MM.1S (cell line): ENCODE results near the gene PRMT1.
A peak's percentile ranks its signal among the peaks of the same experiment; 100 is the strongest.

Experiments used
- DNase-seq: peaks from one replicate; pipeline ENCODE4 v3.0.0-alpha.2; 2015
- H2AFZ ChIP-seq: fragments of 300-600 bp; sonication (generic); 2 replicates; pipeline ENCODE4 v1.6.0; 2016; ENCODE audit warnings: antibody characterized with exemption, low read length
- H3F3A ChIP-seq: fragments of 300-600 bp; sonication (generic); 2 replicates; pipeline ENCODE4 v1.6.1; 2016; ENCODE audit warnings: mild to moderate bottlenecking, antibody characterized with exemption, low read length, moderate library complexity, mixed read lengths; ENCODE audit not compliant: insufficient read depth
- H3K27ac ChIP-seq: fragments of 300-600 bp; sonication (generic); 2 replicates; pipeline ENCODE4 v1.5.1; 2016; ENCODE audit warnings: mild to moderate bottlenecking, low read length
- H3K27me3 ChIP-seq: fragments of 300-600 bp; sonication (generic); replicated peaks from 2 replicates; pipeline ENCODE4 v1.6.0; 2016; ENCODE audit warnings: low read length; ENCODE audit not compliant: insufficient read depth
- H3K36me3 ChIP-seq: fragments of 300-600 bp; sonication (generic); replicated peaks from 2 replicates; pipeline ENCODE4 v1.6.1; 2016; ENCODE audit warnings: mild to moderate bottlenecking, low read length, mixed read lengths; ENCODE audit not compliant: insufficient read depth
- H3K4me1 ChIP-seq: fragments of 300-600 bp; sonication (generic); 2 replicates; pipeline ENCODE4 v1.6.1; 2016; ENCODE audit warnings: low read length, mixed read lengths
- H3K4me2 ChIP-seq: fragments of 300-600 bp; sonication (generic); 2 replicates; pipeline ENCODE4 v1.6.0; 2016; ENCODE audit warnings: low read depth, low read length
- H3K4me3 ChIP-seq: fragments of 300-600 bp; sonication (generic); 2 replicates; pipeline ENCODE4 v1.5.1; 2016; ENCODE audit warnings: low read length, mixed read lengths
- H3K79me2 ChIP-seq: fragments of 300-600 bp; sonication (generic); 2 replicates; pipeline ENCODE4 v1.6.1; 2016; ENCODE audit warnings: mixed run types, low read length, mixed read lengths
- H3K9ac ChIP-seq: fragments of 300-600 bp; sonication (generic); 2 replicates; pipeline ENCODE4 v1.6.1; 2016; ENCODE audit warnings: low read length, mixed read lengths
- H3K9me2 ChIP-seq: fragments of 300-600 bp; sonication (generic); replicated peaks from 2 replicates; pipeline ENCODE4 v1.6.1; 2016; ENCODE audit warnings: mild to moderate bottlenecking, low read length, mixed read lengths; ENCODE audit not compliant: insufficient read depth
- H3K9me3 ChIP-seq: fragments of 300-600 bp; sonication (generic); replicated peaks from 2 replicates; pipeline ENCODE4 v1.6.1; 2016; ENCODE audit warnings: mild to moderate bottlenecking, low read length, mixed read lengths; ENCODE audit not compliant: insufficient read depth
- H4K20me1 ChIP-seq: fragments of 300-600 bp; sonication (generic); 2 replicates; pipeline ENCODE4 v1.6.1; 2016; ENCODE audit warnings: mild to moderate bottlenecking, low read length, moderate library complexity, mixed read lengths; ENCODE audit not compliant: insufficient read depth
- CTCF ChIP-seq: fragments of 300-600 bp; sonication (generic); IDR thresholded peaks from 2 replicates; pipeline ENCODE4 v1.5.1; 2016; ENCODE audit warnings: antibody characterized with exemption, low read length, mixed read lengths
- EZH2 ChIP-seq: fragments of 300-600 bp; sonication (generic); optimal IDR thresholded peaks from 2 replicates; pipeline ENCODE3; 2017; ENCODE audit warnings: low read depth, mild to moderate bottlenecking, antibody characterized with exemption, low read length, mixed read lengths
- EZH2phosphoT487 ChIP-seq: fragments of 300-600 bp; sonication (generic); IDR thresholded peaks from 2 replicates; pipeline ENCODE4 v1.6.1; 2018; ENCODE audit warnings: antibody characterized with exemption, low read length

Gene PRMT1

GRCh38 chr19:49640113-49640898 is 36.8 kb upstream of the PRMT1 start, which contains the start of gene RRAS:
TSS of gene RRAS (minus strand) at chr19:49640143. CDS start at chr19:49640098, 45 bp downstream.
- H3K27me3 ChIP-seq = 0 out of 2 replicates have a peak, but pooled peaks cover 8% of the 10 kb centered on the region
- H3K27ac ChIP-seq = peak within 1 kb of the TSS; percentile 95
- peaks cover 13% of the 10 kb centered on the region for H3K4me1 ChIP-seq
- peak within 1 kb of the TSS; percentile 60 for H2AFZ ChIP-seq
- no peaks in the 10 kb centered on the region for H3K9me2 ChIP-seq
- H3K9ac ChIP-seq = peak within 1 kb of the TSS; percentile 95
- H3K4me3 ChIP-seq = peak within 1 kb of the TSS; percentile 81
- H3K36me3 ChIP-seq = no peaks in the 10 kb centered on the region
- no peaks in the 10 kb centered on the region for H4K20me1 ChIP-seq
- peaks cover 11% of the 10 kb centered on the region for H3F3A ChIP-seq
- H3K4me2 ChIP-seq = peak within 1 kb of the TSS; percentile 93
- DNase-seq = peak; percentile 99
- H3K9me3 ChIP-seq = no peaks in the 10 kb centered on the region
- peaks cover 32% of the 10 kb centered on the region for H3K79me2 ChIP-seq
- TF ChIP-seq EZH2 (no peak), CTCF (no peak), EZH2phosphoT487 (no peak)

GRCh38 chr19:49641688-49642491 is 35.2 kb upstream of the PRMT1 start, which contains the start of gene SCAF1:
TSS of gene SCAF1 (plus strand) at chr19:49642209. CDS start at chr19:49645027, 2,818 bp downstream.
- Histone ChIP-seq H3K9me2 (no peaks in the 10 kb centered on the region), H3K4me1 (peaks cover 13% of the 10 kb centered on the region), H3K36me3 (no peaks in the 10 kb centered on the region), H4K20me1 (no peaks in the 10 kb centered on the region), H3K27me3 (0 out of 2 replicates have a peak, but pooled peaks cover 8% of the 10 kb centered on the region), H3K4me3 (peak within 1 kb of the TSS; percentile 85), H3K27ac (peak within 1 kb of the TSS; percentile 95), H3K4me2 (peak within 1 kb of the TSS; percentile 93), H3K9me3 (no peaks in the 10 kb centered on the region), H3F3A (peaks cover 11% of the 10 kb centered on the region), H3K9ac (peak within 1 kb of the TSS; percentile 95), H2AFZ (peak within 1 kb of the TSS; percentile 28; the same call in 1 of the 2 replicates), H3K79me2 (peaks cover 48% of the 10 kb centered on the region)
- DNase-seq = peak; percentile 99
- TF ChIP-seq EZH2 (no peak), CTCF (no peak), EZH2phosphoT487 (no peak)

- peaks cover 53% of the 10 kb centered on the region for H3K79me2 ChIP-seq
- TF ChIP-seq EZH2 (no peak), EZH2phosphoT487 (no peak), CTCF (no peak)
Measured at GRCh38 chr19:49642492-49643035, 34.5 kb upstream of the PRMT1 start.

More at GRCh38 chr19:49642492-49643035, 34.5 kb upstream of the PRMT1 start:
- H3K36me3 ChIP-seq = no peaks in the 10 kb centered on the region
- DNase-seq = no peak
- peak overlapping the region; percentile 85 for H3K4me3 ChIP-seq
- H3K9ac ChIP-seq = peak overlapping the region; percentile 90
- H3K27ac ChIP-seq = peak overlapping the region; percentile 30; the same call in 1 of the 2 replicates
- H3K4me2 ChIP-seq = peak overlapping the region; percentile 82
- no peaks in the 10 kb centered on the region for H3K9me3 ChIP-seq
- no peaks in the 10 kb centered on the region for H4K20me1 ChIP-seq
- peaks cover 13% of the 10 kb centered on the region for H3K4me1 ChIP-seq
- H3K27me3 ChIP-seq = 0 out of 2 replicates have a peak, but pooled peaks cover 8% of the 10 kb centered on the region
- peaks cover 11% of the 10 kb centered on the region for H3F3A ChIP-seq
- H2AFZ ChIP-seq = peak overlapping the region; percentile 28; the same call in 1 of the 2 replicates
- no peaks in the 10 kb centered on the region for H3K9me2 ChIP-seq
